CD4-positive, alpha-beta T cell treated with Interferon gamma for 1 hour (primary cell): Measurements from ENCODE around the gene LTA4H.

Source experiments
- DNase-seq: peaks from one replicate; pipeline ENCODE4 v3.0.0-alpha.2; 2020

The LTA4H gene

DNA sequence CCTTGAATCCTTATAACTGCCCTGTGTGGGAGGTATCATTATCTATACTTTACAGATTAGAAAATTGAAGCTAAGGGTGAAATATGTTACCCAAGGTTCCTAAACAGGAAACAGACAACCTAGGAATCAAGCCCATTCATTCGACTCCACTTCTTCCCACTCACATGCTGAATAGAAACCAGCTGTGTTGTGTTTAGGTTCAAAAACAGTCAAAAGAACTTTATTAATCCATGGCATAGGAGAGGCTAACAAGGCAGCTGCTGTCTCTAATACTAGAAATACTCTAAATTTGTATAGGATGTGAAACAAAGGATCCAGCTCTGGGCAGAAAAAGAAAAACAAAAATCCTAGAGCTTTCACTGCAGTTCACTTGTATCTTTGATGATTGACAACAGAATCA lies 82.4 kb downstream of the LTA4H start:
- DNase-seq: no peak

DNA sequence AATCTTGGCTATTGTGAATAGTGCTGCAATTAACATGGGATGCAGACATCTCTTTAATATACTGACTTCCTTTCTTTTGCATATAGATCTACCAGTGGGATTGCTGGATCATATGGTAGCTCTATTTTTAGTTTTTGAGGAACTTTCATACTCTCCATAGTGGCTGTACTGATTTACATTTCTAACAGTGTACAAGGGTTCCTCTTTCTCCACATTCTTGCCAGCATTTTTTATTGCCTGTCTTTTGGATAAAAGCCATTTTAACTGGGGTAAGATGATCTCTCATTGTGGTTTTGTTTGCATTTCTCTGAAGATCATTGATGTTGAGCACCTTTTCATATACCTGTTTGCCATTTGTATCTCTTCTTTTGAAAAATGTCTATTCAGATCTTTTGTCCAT lies 83.9 kb downstream of the LTA4H start:
- DNase-seq: no peak
